SK-N-SH (cell line): ENCODE data around the gene ASB11. TPM values are rescaled to one million over a fixed set of nuclear protein-coding genes. Genes with fewer than 3 reads are reported as not detected.

Experiments
- CTCF ChIA-PET: fragments of 300-600, 350-600 bp; formaldehyde crosslinking; extraction: SDS; loops from one replicate; lab custom pipeline; 2021; lab: Yijun Ruan, JAX
- POLR2A ChIA-PET: fragments of 350-600 bp; sonication (Branson Sonifier 250); formaldehyde crosslinking; extraction: SDS; loops from one replicate; lab custom pipeline; 2020; ENCODE audit warnings: antibody characterized with exemption, inconsistent platforms; lab: Yijun Ruan, JAX
- DNase-seq: peaks from one replicate; pipeline ENCODE4 v3.0.0; 2012
- H2AFZ ChIP-seq: fragments of 200-600 bp; sonication (generic); 2 replicates; pipeline ENCODE4 v1.8.1; 2016; ENCODE audit warnings: antibody characterized with exemption, mild to moderate bottlenecking, low read depth
- H3F3A ChIP-seq: fragments of 200-600 bp; sonication (generic); replicated peaks from 2 replicates; pipeline ENCODE3; 2016; ENCODE audit warnings: antibody characterized with exemption, mild to moderate bottlenecking; ENCODE audit not compliant: insufficient read depth
- H3K27ac ChIP-seq, 2 experiments: fragments of 200-500 bp in 1 of 2; fragments of 200-600 bp in 1 of 2; sonication (Bioruptor generic) in 1 of 2; sonication (generic), shearing (Covaris generic) in 1 of 2; 2 replicates each; pipeline versions ENCODE4 v1.5.1 to v1.6.1; 2014 to 2016; ENCODE audit warnings: low read depth in 2 of 2, inconsistent platforms in 1 of 2, low read length in 1 of 2, mild to moderate bottlenecking in 1 of 2, mixed read lengths in 1 of 2
- H3K27me3 ChIP-seq: fragments of 200-600 bp; sonication (generic), shearing (Covaris generic); 2 replicates; pipeline ENCODE4 v1.6.1; 2016; ENCODE audit warnings: mixed run types; ENCODE audit not compliant: insufficient read depth
- H3K36me3 ChIP-seq, 2 experiments: fragments of 200-500 bp in 1 of 2; fragments of 200-600 bp in 1 of 2; sonication (Bioruptor generic) in 1 of 2; sonication (generic) in 1 of 2; replicated peaks in 1 of 2; 2 replicates each; pipeline versions ENCODE3 to v1.5.1; 2014 to 2016; ENCODE audit warnings: low read length in 1 of 2, mild to moderate bottlenecking in 1 of 2; ENCODE audit not compliant: insufficient read depth in 2 of 2, control insufficient read depth in 1 of 2
- H3K4me1 ChIP-seq, 2 experiments: fragments of 200-500 bp in 1 of 2; fragments of 200-600 bp in 1 of 2; sonication (Bioruptor generic) in 1 of 2; sonication (generic), shearing (Covaris generic) in 1 of 2; 2 replicates each; pipeline versions ENCODE4 v1.5.1 to v1.6.1; 2014 to 2016; ENCODE audit warnings: low read depth in 1 of 2, low read length in 1 of 2, mixed run types in 1 of 2; ENCODE audit not compliant: insufficient read depth in 2 of 2, control insufficient read depth in 1 of 2
- H3K4me2 ChIP-seq: fragments of 200-600 bp; sonication (generic), shearing (Covaris generic); 2 replicates; pipeline ENCODE4 v1.6.1; 2017; ENCODE audit warnings: mixed run types
- H3K4me3 ChIP-seq, 2 experiments: fragments of 200-500 bp in 1 of 2; fragments of 200-600 bp in 1 of 2; sonication (Bioruptor generic) in 1 of 2; sonication (generic), shearing (Covaris generic) in 1 of 2; 2 replicates each; pipeline versions ENCODE4 v1.5.1 to v1.8.1; 2014 to 2016; ENCODE audit warnings: low read depth in 2 of 2, inconsistent platforms in 1 of 2, low read length in 1 of 2, mild to moderate bottlenecking in 1 of 2, mixed read lengths in 1 of 2, moderate library complexity in 1 of 2
- H3K79me2 ChIP-seq: fragments of 200-600 bp; sonication (generic); 2 replicates; pipeline ENCODE4 v1.8.1; 2017; ENCODE audit warnings: mild to moderate bottlenecking; ENCODE audit not compliant: insufficient read depth
- H3K9ac ChIP-seq: fragments of 200-600 bp; sonication (generic); 2 replicates; pipeline ENCODE4 v1.6.1; 2017; ENCODE audit warnings: mixed run types
- H3K9me2 ChIP-seq: fragments of 200-600 bp; sonication (generic); 2 replicates; pipeline ENCODE4 v1.6.1; 2017; ENCODE audit warnings: mixed run types
- H3K9me3 ChIP-seq: fragments of 200-600 bp; sonication (generic); 2 replicates; pipeline ENCODE4 v1.6.1; 2017; ENCODE audit warnings: mixed run types, mild to moderate bottlenecking, moderate library complexity
- H4K20me1 ChIP-seq: fragments of 200-600 bp; sonication (generic); 2 replicates; pipeline ENCODE4 v1.6.1; 2017; ENCODE audit warnings: mild to moderate bottlenecking, mixed run types; ENCODE audit not compliant: insufficient read depth
- CTCF ChIP-seq: fragments of 200-600 bp; sonication (generic); IDR thresholded peaks from 2 replicates; pipeline ENCODE4 v1.6.1; 2017; ENCODE audit warnings: antibody characterized with exemption, mild to moderate bottlenecking, moderate library complexity
- ELF1 ChIP-seq: IDR thresholded peaks from 2 replicates; pipeline ENCODE4 v1.4.0; 2012
- EP300 ChIP-seq, 2 experiments: IDR thresholded peaks; 2 replicates each; pipeline versions ENCODE4 v1.4.0 to v1.6.1; 2012; ENCODE audit warnings: borderline replicate concordance in 1 of 2, low read depth in 1 of 2, low read length in 1 of 2
- EZH2phosphoT487 ChIP-seq: fragments of 200-600 bp; sonication (generic); IDR thresholded peaks from 2 replicates; pipeline ENCODE4 v1.6.1; 2017; ENCODE audit warnings: low read depth, mixed run types, mild to moderate bottlenecking, antibody characterized with exemption, moderate library complexity, borderline replicate concordance
- FOXJ3 ChIP-seq: sonication (generic); formaldehyde crosslinking; IDR thresholded peaks from 2 replicates; pipeline ENCODE4 v1.5.1; 2020; ENCODE audit warnings: mild to moderate bottlenecking, missing genetic modification reagents
- GABPA ChIP-seq: IDR thresholded peaks from 2 replicates; pipeline ENCODE4 v1.4.0; 2012; ENCODE audit warnings: low read depth, mild to moderate bottlenecking
- JUND ChIP-seq: IDR thresholded peaks from 2 replicates; pipeline ENCODE4 v1.4.0; 2012
- MEF2A ChIP-seq: IDR thresholded peaks from 2 replicates; pipeline ENCODE4 v1.4.0; 2012; ENCODE audit warnings: low read depth, borderline replicate concordance
- MXI1 ChIP-seq: IDR thresholded peaks from 2 replicates; pipeline ENCODE4 v1.6.1; 2012; ENCODE audit warnings: mild to moderate bottlenecking, low read depth, low read length, improper control_type of control experiment
- RCOR1 ChIP-seq: fragments of 150-350 bp; IDR thresholded peaks from 2 replicates; pipeline ENCODE4 v1.6.1; 2017; ENCODE audit warnings: antibody characterized with exemption, low read length
- SMC3 ChIP-seq: IDR thresholded peaks from 2 replicates; pipeline ENCODE4 v1.6.1; 2012; ENCODE audit warnings: low read depth, low read length, improper control_type of control experiment
- TAF1 ChIP-seq: IDR thresholded peaks from 2 replicates; pipeline ENCODE4 v1.6.1; 2012; ENCODE audit warnings: low read depth, mild to moderate bottlenecking, low read length, moderate library complexity, borderline replicate concordance
- TCF12 ChIP-seq: IDR thresholded peaks from 2 replicates; pipeline ENCODE4 v1.4.0; 2012
- TEAD4 ChIP-seq: IDR thresholded peaks from 2 replicates; pipeline ENCODE4 v1.4.0; 2012; ENCODE audit warnings: mild to moderate bottlenecking, borderline replicate concordance; ENCODE audit not compliant: insufficient read depth
- USF2 ChIP-seq: fragments of 150-350 bp; IDR thresholded peaks from 2 replicates; pipeline ENCODE4 v1.6.1; 2017; ENCODE audit warnings: antibody characterized with exemption, low read length, low read depth, borderline replicate concordance
- YY1 ChIP-seq: IDR thresholded peaks from 2 replicates; pipeline ENCODE4 v1.4.0; 2012; ENCODE audit warnings: low read depth, mild to moderate bottlenecking
- WGBS: methylation state at CpG from one replicate; pipeline ENCODE4 v1.1.6; 2017; ENCODE audit warnings: low lambda C conversion rate; 5-methylcytosine and 5-hydroxymethylcytosine counted together
- polyA plus RNA-seq, 3 experiments: library from polyadenylated mRNA; depleted of rRNA; stranded (reverse); fragments of >200 nt; gene quantifications; 2 replicates each; pipeline ENCODE4 v1.2.3, GENCODE V29; 2012
- TF ChIP-seq, protein P1 (sequence below): IDR thresholded peaks from 2 replicates; pipeline ENCODE4 v1.4.0; 2012; ENCODE audit warnings: low read depth
- TF ChIP-seq, protein P2 (sequence below): IDR thresholded peaks from 2 replicates; pipeline ENCODE4; 2012
- TF ChIP-seq, protein P3 (sequence below): IDR thresholded peaks from 2 replicates; pipeline ENCODE4 v1.6.1; 2012; ENCODE audit warnings: mild to moderate bottlenecking, low read depth, low read length, moderate library complexity
- TF ChIP-seq, protein P4 (sequence below): IDR thresholded peaks from 2 replicates; pipeline ENCODE4 v1.4.0; 2012; ENCODE audit warnings: low read depth, borderline replicate concordance

The ASB11 gene
- polyA plus RNA-seq, 1 of the 3 experiments (the other 2 are of a cell fraction) = not detected

- no peaks in the 10 kb centered on the region for H3K36me3 ChIP-seq
- no peaks in the 10 kb centered on the region for H3K27me3 ChIP-seq
- H3K4me2 ChIP-seq = no peak overlapping the region
- CTCF ChIA-PET = no interaction called here
- no peaks in the 10 kb centered on the region for H3K9me3 ChIP-seq
- POLR2A ChIA-PET = no interaction called here
- H3K9me2 ChIP-seq = no peaks in the 10 kb centered on the region
- no peaks in the 10 kb centered on the region for H3K4me1 ChIP-seq
- no peak overlapping the region for H3K4me3 ChIP-seq
- H2AFZ ChIP-seq = no peak overlapping the region
- no peaks in the 10 kb centered on the region for H3F3A ChIP-seq
- DNase-seq = no peak
- TF ChIP-seq RCOR1 (no peak), EP300 (IDR thresholded peaks at IDR 0.05; ENCODE audit: borderline replicate concordance in 1 of 2, low read depth in 1 of 2, low read length in 1 of 2) (no peak), ELF1 (no peak), USF2 (no peak), GABPA (no peak), TCF12 (no peak), CTCF (no peak), MEF2A (no peak), EZH2phosphoT487 (no peak), MXI1 (no peak), JUND (no peak), TEAD4 (no peak), YY1 (no peak), TAF1 (no peak), SMC3 (no peak), FOXJ3 (CRISPR knock-in tag) (no peak)
- TF ChIP-seq, protein P1, sequence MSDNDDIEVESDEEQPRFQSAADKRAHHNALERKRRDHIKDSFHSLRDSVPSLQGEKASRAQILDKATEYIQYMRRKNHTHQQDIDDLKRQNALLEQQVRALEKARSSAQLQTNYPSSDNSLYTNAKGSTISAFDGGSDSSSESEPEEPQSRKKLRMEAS = no peak
- TF ChIP-seq, protein P2, sequence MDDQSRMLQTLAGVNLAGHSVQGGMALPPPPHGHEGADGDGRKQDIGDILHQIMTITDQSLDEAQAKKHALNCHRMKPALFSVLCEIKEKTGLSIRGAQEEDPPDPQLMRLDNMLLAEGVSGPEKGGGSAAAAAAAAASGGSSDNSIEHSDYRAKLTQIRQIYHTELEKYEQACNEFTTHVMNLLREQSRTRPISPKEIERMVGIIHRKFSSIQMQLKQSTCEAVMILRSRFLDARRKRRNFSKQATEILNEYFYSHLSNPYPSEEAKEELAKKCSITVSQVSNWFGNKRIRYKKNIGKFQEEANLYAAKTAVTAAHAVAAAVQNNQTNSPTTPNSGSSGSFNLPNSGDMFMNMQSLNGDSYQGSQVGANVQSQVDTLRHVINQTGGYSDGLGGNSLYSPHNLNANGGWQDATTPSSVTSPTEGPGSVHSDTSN = no peak
- TF ChIP-seq, protein P3, sequence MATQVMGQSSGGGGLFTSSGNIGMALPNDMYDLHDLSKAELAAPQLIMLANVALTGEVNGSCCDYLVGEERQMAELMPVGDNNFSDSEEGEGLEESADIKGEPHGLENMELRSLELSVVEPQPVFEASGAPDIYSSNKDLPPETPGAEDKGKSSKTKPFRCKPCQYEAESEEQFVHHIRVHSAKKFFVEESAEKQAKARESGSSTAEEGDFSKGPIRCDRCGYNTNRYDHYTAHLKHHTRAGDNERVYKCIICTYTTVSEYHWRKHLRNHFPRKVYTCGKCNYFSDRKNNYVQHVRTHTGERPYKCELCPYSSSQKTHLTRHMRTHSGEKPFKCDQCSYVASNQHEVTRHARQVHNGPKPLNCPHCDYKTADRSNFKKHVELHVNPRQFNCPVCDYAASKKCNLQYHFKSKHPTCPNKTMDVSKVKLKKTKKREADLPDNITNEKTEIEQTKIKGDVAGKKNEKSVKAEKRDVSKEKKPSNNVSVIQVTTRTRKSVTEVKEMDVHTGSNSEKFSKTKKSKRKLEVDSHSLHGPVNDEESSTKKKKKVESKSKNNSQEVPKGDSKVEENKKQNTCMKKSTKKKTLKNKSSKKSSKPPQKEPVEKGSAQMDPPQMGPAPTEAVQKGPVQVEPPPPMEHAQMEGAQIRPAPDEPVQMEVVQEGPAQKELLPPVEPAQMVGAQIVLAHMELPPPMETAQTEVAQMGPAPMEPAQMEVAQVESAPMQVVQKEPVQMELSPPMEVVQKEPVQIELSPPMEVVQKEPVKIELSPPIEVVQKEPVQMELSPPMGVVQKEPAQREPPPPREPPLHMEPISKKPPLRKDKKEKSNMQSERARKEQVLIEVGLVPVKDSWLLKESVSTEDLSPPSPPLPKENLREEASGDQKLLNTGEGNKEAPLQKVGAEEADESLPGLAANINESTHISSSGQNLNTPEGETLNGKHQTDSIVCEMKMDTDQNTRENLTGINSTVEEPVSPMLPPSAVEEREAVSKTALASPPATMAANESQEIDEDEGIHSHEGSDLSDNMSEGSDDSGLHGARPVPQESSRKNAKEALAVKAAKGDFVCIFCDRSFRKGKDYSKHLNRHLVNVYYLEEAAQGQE = no peak
- TF ChIP-seq, protein P4, sequence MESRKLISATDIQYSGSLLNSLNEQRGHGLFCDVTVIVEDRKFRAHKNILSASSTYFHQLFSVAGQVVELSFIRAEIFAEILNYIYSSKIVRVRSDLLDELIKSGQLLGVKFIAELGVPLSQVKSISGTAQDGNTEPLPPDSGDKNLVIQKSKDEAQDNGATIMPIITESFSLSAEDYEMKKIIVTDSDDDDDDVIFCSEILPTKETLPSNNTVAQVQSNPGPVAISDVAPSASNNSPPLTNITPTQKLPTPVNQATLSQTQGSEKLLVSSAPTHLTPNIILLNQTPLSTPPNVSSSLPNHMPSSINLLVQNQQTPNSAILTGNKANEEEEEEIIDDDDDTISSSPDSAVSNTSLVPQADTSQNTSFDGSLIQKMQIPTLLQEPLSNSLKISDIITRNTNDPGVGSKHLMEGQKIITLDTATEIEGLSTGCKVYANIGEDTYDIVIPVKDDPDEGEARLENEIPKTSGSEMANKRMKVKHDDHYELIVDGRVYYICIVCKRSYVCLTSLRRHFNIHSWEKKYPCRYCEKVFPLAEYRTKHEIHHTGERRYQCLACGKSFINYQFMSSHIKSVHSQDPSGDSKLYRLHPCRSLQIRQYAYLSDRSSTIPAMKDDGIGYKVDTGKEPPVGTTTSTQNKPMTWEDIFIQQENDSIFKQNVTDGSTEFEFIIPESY = no peak
- H4K20me1 ChIP-seq = no peaks in the 10 kb centered on the region
- no peaks in the 10 kb centered on the region for H3K79me2 ChIP-seq
- 49% methylated on average over 3 of the region's 3 CpGs for WGBS
- no peak overlapping the region for H3K9ac ChIP-seq
- H3K27ac ChIP-seq = no peak overlapping the region
Measured at GRCh38 chrX:15236146-15236545, 79.3 kb downstream of the ASB11 start.
